K562 (cell line): Measurements from ENCODE around the gene PPP1R37. TPM values are rescaled to one million over a fixed set of nuclear protein-coding genes. Genes with fewer than 3 reads are reported as not detected.

Experiments used
- ARID1B ChIP-seq: fragments of 450-650 bp; IDR thresholded peaks from 2 replicates; pipeline ENCODE4 v1.6.1; 2016; ENCODE audit warnings: antibody characterized with exemption, mild to moderate bottlenecking, inconsistent platforms
- CBFA2T2 ChIP-seq: fragments of 450-650 bp; conservative IDR thresholded peaks from 2 replicates; pipeline ENCODE4 v1.6.1; 2017; ENCODE audit warnings: mild to moderate bottlenecking
- NBN ChIP-seq: fragments of 450-650 bp; IDR thresholded peaks from 2 replicates; pipeline ENCODE4 v1.6.1; 2016; ENCODE audit warnings: low read depth, mild to moderate bottlenecking
- NR2C2 ChIP-seq, 2 experiments: fragments of 200-800 bp in 1 of 2; sonication (Bioruptor generic) in 1 of 2; sonication (generic) in 1 of 2; formaldehyde crosslinking in 1 of 2; IDR thresholded peaks; 2 replicates each; pipeline versions ENCODE4 v1.6.1 to v1.8.0; 2016 to 2022; ENCODE audit warnings: mild to moderate bottlenecking in 1 of 2, missing compliant biosample characterization in 1 of 2, missing genetic modification characterization in 1 of 2, missing genetic modification reagents in 1 of 2
- NRF1 ChIP-seq, 2 experiments: fragments of 450-650 bp; IDR thresholded peaks in 1 of 2; conservative IDR thresholded peaks in 1 of 2; 2 replicates each; pipeline ENCODE4 v1.6.1; 2014; ENCODE audit warnings: mild to moderate bottlenecking in 2 of 2
- PCBP1 ChIP-seq: fragments of 200-400 bp; formaldehyde crosslinking; IDR thresholded peaks from 2 replicates; pipeline ENCODE4 v1.6.1; 2018; ENCODE audit warnings: mild to moderate bottlenecking, low read depth, low read length; ENCODE audit not compliant: poor library complexity, severe bottlenecking
- PTBP1 ChIP-seq: fragments of 200-400 bp; formaldehyde crosslinking; IDR thresholded peaks from 2 replicates; pipeline ENCODE4 v1.6.1; 2017; ENCODE audit warnings: low read depth, low read length
- RFX7 ChIP-seq: fragments of 250-450 bp; sonication (Bioruptor Pico); IDR thresholded peaks from 2 replicates; pipeline ENCODE4 v1.5.1; 2021; ENCODE audit warnings: mild to moderate bottlenecking
- SIN3B ChIP-seq: fragments of 450-650 bp; IDR thresholded peaks from 2 replicates; pipeline ENCODE4 v1.6.1; 2017; ENCODE audit warnings: low read depth, mild to moderate bottlenecking, moderate library complexity
- SMAD3 ChIP-seq: fragments of 450-650 bp; formaldehyde crosslinking; conservative IDR thresholded peaks from 2 replicates; pipeline ENCODE4 v1.4.0; 2020; ENCODE audit warnings: mild to moderate bottlenecking
- SMARCB1 ChIP-seq: IDR thresholded peaks from 2 replicates; pipeline ENCODE4 v1.6.1; 2011; ENCODE audit warnings: improper control_type of control experiment, low read depth; ENCODE audit not compliant: insufficient read length
- SP1 ChIP-seq: sonication (generic); formaldehyde crosslinking; IDR thresholded peaks from 2 replicates; pipeline ENCODE4 v1.8.1; 2022; ENCODE audit warnings: mild to moderate bottlenecking, missing genetic modification reagents
- SUPT5H ChIP-seq: fragments of 450-650 bp; IDR thresholded peaks from 2 replicates; pipeline ENCODE4 v1.6.1; 2016
- ZBTB7A ChIP-seq: IDR thresholded peaks from 2 replicates; pipeline ENCODE4 v1.6.1; 2011; ENCODE audit warnings: low read depth, mild to moderate bottlenecking, low read length, moderate library complexity, borderline replicate concordance; ENCODE audit not compliant: control insufficient read depth
- ZFX ChIP-seq: sonication (generic); formaldehyde crosslinking; IDR thresholded peaks from 2 replicates; pipeline ENCODE4 v1.8.0; 2022; ENCODE audit warnings: mild to moderate bottlenecking, missing genetic modification reagents, moderate library complexity
- ZKSCAN8 ChIP-seq: fragments of 200-800 bp; sonication (Bioruptor generic); IDR thresholded peaks from 2 replicates; pipeline ENCODE4 v1.6.1; 2016; ENCODE audit warnings: missing genetic modification characterization, missing compliant biosample characterization
- ZNF212 ChIP-seq: fragments of 450-650 bp; formaldehyde crosslinking; IDR thresholded peaks from 2 replicates; pipeline ENCODE4 v1.4.0; 2020; ENCODE audit warnings: mild to moderate bottlenecking
- ZNF76 ChIP-seq: fragments of 250-450 bp; sonication (Bioruptor Pico); IDR thresholded peaks from 2 replicates; pipeline ENCODE4 v1.4.0; 2020; ENCODE audit warnings: mild to moderate bottlenecking, moderate library complexity, borderline replicate concordance
- polyA plus RNA-seq, 8 experiments: library from polyadenylated mRNA; depleted of rRNA in 4 of 8; stranded (reverse) in 5 of 8; unstranded in 3 of 8; fragments of >200 nt; fragmentation: Nextera tagmentation in 2 of 8; fragmentation: Illumina TruSeq in 1 of 8; extraction: Ambion mirVana in 2 of 8; extraction: Trizol in 1 of 8; gene quantifications; 2 replicates each; pipeline versions ENCODE4 v1.2.1 to v1.2.3, GENCODE V29; 2011 to 2014; ENCODE audit warnings: inconsistent platforms in 1 of 8, missing spikeins in 1 of 8
- total RNA-seq, 7 experiments: library from RNA; depleted of rRNA in 6 of 7; stranded (reverse); fragments of >200 nt in 6 of 7; fragmentation: Illumina TruSeq in 2 of 7; extraction: Trizol in 2 of 7; gene quantifications; 2 replicates each; pipeline versions ENCODE4 v1.2.1 to v1.2.3, GENCODE V29; 2011 to 2021; ENCODE audit warnings: low replicate concordance in 1 of 7
- TF ChIP-seq, protein P1 (sequence below): fragments of 450-650 bp; IDR thresholded peaks from 2 replicates; pipeline ENCODE4 v1.7.1; 2018; ENCODE audit warnings: mild to moderate bottlenecking, low read depth; ENCODE audit not compliant: partially characterized antibody
- TF ChIP-seq, protein P2 (sequence below): fragments of 450-650 bp; conservative IDR thresholded peaks from 2 replicates; pipeline ENCODE4 v1.6.1; 2016; ENCODE audit warnings: missing genetic modification characterization, low read depth, mild to moderate bottlenecking, missing compliant biosample characterization, moderate library complexity
- TF ChIP-seq, protein P3 (sequence below): sonication (generic); formaldehyde crosslinking; IDR thresholded peaks from 2 replicates; pipeline ENCODE4 v1.8.0; 2022; ENCODE audit warnings: mild to moderate bottlenecking, low read depth, missing genetic modification reagents
- TF ChIP-seq, protein P4 (sequence below): fragments of 250-450 bp; sonication (Bioruptor Pico); IDR thresholded peaks from 2 replicates; pipeline ENCODE4 v1.4.0; 2020; ENCODE audit warnings: mild to moderate bottlenecking, moderate library complexity

Gene PPP1R37
- total and polyA plus RNA-seq, 9 of the 15 experiments (the other 6 are each of a cell fraction or from before 2014, with no cell fraction given) = 0.04 to 20.3 (median 7.3) TPM

DNA sequence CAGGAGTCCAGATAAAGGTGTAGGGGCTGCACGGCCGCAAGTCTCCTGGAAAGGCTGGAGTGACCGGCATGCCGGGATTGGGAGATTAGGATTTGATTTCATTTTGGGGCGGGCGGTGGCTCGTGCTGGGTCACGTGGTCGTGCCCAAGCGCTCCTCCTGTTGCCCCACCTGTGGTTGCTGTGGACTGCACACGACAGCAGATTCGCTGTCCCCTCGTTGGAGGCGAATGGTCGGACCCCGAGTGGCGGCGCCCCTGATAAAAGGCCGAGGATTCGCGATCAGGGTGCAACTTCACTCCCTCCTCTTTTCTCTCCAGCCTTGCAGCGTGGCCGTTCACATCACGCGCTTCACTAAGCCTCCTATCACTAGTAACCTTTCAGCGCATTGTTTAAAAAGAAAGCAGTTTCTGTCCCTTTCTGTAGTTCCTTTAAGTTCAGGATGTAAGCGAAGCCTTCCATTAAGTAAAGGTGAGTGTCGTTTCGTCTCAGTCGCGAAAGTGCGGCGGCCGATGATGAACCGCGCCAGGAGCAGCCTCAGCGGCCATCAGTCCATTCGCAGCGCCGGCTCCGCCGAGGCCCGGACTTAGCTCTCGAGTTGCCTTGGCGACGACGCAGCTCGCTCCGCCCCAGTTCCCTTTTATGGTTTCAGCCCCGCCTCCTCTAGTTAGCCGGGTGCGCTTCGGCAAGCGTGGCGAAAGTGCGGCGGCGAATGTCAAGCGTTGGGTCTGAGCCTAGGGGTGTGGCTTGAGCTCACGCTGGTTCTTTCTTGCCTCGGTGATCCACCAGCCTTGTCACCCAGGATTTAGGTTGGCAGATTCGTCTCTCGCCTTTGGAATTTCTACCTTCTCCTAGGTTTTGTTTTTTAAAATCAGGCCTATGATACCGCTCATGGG, 1.7 kb upstream of the PPP1R37 start (continued):
- TF ChIP-seq, protein P1, sequence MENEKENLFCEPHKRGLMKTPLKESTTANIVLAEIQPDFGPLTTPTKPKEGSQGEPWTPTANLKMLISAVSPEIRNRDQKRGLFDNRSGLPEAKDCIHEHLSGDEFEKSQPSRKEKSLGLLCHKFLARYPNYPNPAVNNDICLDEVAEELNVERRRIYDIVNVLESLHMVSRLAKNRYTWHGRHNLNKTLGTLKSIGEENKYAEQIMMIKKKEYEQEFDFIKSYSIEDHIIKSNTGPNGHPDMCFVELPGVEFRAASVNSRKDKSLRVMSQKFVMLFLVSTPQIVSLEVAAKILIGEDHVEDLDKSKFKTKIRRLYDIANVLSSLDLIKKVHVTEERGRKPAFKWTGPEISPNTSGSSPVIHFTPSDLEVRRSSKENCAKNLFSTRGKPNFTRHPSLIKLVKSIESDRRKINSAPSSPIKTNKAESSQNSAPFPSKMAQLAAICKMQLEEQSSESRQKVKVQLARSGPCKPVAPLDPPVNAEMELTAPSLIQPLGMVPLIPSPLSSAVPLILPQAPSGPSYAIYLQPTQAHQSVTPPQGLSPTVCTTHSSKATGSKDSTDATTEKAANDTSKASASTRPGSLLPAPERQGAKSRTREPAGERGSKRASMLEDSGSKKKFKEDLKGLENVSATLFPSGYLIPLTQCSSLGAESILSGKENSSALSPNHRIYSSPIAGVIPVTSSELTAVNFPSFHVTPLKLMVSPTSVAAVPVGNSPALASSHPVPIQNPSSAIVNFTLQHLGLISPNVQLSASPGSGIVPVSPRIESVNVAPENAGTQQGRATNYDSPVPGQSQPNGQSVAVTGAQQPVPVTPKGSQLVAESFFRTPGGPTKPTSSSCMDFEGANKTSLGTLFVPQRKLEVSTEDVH = no peak
- TF ChIP-seq CBFA2T2 (peak; percentile 47), ARID1B (no peak), ZFX (CRISPR knock-in tag) (no peak; the same call in 1 of the 2 replicates), SP1 (CRISPR knock-in tag) (peak; percentile 62), NBN (no peak), SIN3B (no peak), ZKSCAN8 (CRISPR knock-in tag) (no peak), NRF1 (conservative IDR thresholded peaks at IDR 0.05 in 1 of 2, IDR thresholded peaks at IDR 0.05 in 1 of 2) (peak; percentile 53 to 67), ZNF212 (no peak), SUPT5H (peak; percentile 46), PCBP1 (no peak), PTBP1 (no peak), NR2C2 (CRISPR knock-in tag; IDR thresholded peaks at IDR 0.05) (no peak), NR2C2 (tag; IDR thresholded peaks at IDR 0.05) (no peak), RFX7 (CRISPR knock-in tag) (no peak), SMAD3 (no peak), SMARCB1 (no peak), ZBTB7A (no peak), ZNF76 (no peak)
- TF ChIP-seq, protein P2, sequence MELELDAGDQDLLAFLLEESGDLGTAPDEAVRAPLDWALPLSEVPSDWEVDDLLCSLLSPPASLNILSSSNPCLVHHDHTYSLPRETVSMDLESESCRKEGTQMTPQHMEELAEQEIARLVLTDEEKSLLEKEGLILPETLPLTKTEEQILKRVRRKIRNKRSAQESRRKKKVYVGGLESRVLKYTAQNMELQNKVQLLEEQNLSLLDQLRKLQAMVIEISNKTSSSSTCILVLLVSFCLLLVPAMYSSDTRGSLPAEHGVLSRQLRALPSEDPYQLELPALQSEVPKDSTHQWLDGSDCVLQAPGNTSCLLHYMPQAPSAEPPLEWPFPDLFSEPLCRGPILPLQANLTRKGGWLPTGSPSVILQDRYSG (tag) = no peak
- TF ChIP-seq, protein P3, sequence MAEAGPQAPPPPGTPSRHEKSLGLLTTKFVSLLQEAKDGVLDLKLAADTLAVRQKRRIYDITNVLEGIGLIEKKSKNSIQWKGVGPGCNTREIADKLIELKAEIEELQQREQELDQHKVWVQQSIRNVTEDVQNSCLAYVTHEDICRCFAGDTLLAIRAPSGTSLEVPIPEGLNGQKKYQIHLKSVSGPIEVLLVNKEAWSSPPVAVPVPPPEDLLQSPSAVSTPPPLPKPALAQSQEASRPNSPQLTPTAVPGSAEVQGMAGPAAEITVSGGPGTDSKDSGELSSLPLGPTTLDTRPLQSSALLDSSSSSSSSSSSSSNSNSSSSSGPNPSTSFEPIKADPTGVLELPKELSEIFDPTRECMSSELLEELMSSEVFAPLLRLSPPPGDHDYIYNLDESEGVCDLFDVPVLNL (CRISPR knock-in tag) = no peak
- TF ChIP-seq, protein P4, sequence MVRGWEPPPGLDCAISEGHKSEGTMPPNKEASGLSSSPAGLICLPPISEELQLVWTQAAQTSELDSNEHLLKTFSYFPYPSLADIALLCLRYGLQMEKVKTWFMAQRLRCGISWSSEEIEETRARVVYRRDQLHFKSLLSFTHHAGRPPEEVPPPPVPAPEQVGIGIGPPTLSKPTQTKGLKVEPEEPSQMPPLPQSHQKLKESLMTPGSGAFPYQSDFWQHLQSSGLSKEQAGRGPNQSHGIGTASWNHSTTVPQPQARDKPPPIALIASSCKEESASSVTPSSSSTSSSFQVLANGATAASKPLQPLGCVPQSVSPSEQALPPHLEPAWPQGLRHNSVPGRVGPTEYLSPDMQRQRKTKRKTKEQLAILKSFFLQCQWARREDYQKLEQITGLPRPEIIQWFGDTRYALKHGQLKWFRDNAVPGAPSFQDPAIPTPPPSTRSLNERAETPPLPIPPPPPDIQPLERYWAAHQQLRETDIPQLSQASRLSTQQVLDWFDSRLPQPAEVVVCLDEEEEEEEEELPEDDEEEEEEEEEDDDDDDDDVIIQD (CRISPR knock-in tag) = no peak
